ENCODE measurements around the gene EXOSC10. TPM values are rescaled to one million over a fixed set of nuclear protein-coding genes. Genes with fewer than 3 reads are reported as not detected.
A peak's percentile ranks its signal among the peaks of the same experiment; 100 is the strongest.
"Not testable (repeated sequence)": the region's sequence is repeated elsewhere in the genome, so short reads cannot be mapped to it uniquely, and the experiment has no call there.

Gene EXOSC10
- total RNA-seq, 4 donors from 2014 or later = 32.4 to 98.1 (median 59.9) TPM

- H3K4me3 ChIP-seq = no peak overlapping the region
- TF ChIP-seq CTCF (IDR thresholded peaks at IDR 0.05) (no peak), POLR2A (IDR thresholded peaks at IDR 0.05) (no peak)
- H3K27ac ChIP-seq = no peak overlapping the region
- no peak for DNase-seq
- H3K36me3 ChIP-seq = no peaks in the 10 kb centered on the region
- no peaks in the 10 kb centered on the region for H3K27me3 ChIP-seq
- H3K9me3 ChIP-seq = no peaks in the 10 kb centered on the region
- no peaks in the 10 kb centered on the region for H3K4me1 ChIP-seq
- intact Hi-C loops (cut with DNase I; ENCODE audit: low total_unique reads) = no loop called here
These were observed 9.5 kb upstream of the EXOSC10 start for GRCh38 chr1:11109047-11109760.

- no peak overlapping the region for H3K4me3 ChIP-seq
- H3K36me3 ChIP-seq = no peaks in the 10 kb centered on the region
- no peaks in the 10 kb centered on the region for H3K27me3 ChIP-seq
- TF ChIP-seq CTCF (IDR thresholded peaks at IDR 0.05) = no peak
- TF ChIP-seq POLR2A (IDR thresholded peaks at IDR 0.05) = no peak
- H3K9me3 ChIP-seq = no peaks in the 10 kb centered on the region
- DNase-seq = no peak
- H3K27ac ChIP-seq = no peak overlapping the region
- H3K4me1 ChIP-seq = no peaks in the 10 kb centered on the region
- intact Hi-C loops (cut with DNase I; ENCODE audit: low total_unique reads) = no loop called here
These were observed 7.9 kb upstream of the EXOSC10 start for GRCh38 chr1:11107599-11107998.

- DNase-seq = no peak
- H3K36me3 ChIP-seq = no peaks in the 10 kb centered on the region
- no peaks in the 10 kb centered on the region for H3K4me1 ChIP-seq
- H3K27ac ChIP-seq = no peak overlapping the region
- no peak overlapping the region for H3K4me3 ChIP-seq
- H3K27me3 ChIP-seq = no peaks in the 10 kb centered on the region
- TF ChIP-seq POLR2A (IDR thresholded peaks at IDR 0.05) (no peak), CTCF (IDR thresholded peaks at IDR 0.05) (no peak)
- H3K9me3 ChIP-seq = no peaks in the 10 kb centered on the region
- intact Hi-C loops (cut with DNase I; ENCODE audit: low total_unique reads) = no loop called here
These were observed 5.9 kb upstream of the EXOSC10 start for GRCh38 chr1:11105586-11105985.

- peaks cover 0 to 4% of the 10 kb centered on the region in 2 donors for H3K4me1 ChIP-seq
- no peaks in the 10 kb centered on the region for H3K27me3 ChIP-seq
- H3K9me3 ChIP-seq = no peaks in the 10 kb centered on the region
- no peak for DNase-seq
- intact Hi-C loops (cut with DNase I; ENCODE audit: low total_unique reads) = no loop called here
- TF ChIP-seq POLR2A (IDR thresholded peaks at IDR 0.05) (no peak), CTCF (IDR thresholded peaks at IDR 0.05) (no peak)
- H3K36me3 ChIP-seq = no peaks in the 10 kb centered on the region
- no peak overlapping the region for H3K4me3 ChIP-seq
- no peak overlapping the region for H3K27ac ChIP-seq
These were observed 1.7 kb upstream of the EXOSC10 start for GRCh38 chr1:11101347-11101746.

- H3K36me3 ChIP-seq; H3K9me3 ChIP-seq; DNase-seq; H3K4me3 ChIP-seq; H3K27ac ChIP-seq; H3K4me1 ChIP-seq; H3K27me3 ChIP-seq; intact Hi-C loops (cut with DNase I; ENCODE audit: low total_unique reads): not testable (repeated sequence)
These were observed 1.1 kb upstream of the EXOSC10 start for GRCh38 chr1:11100806-11101205.

- Histone ChIP-seq H3K27ac (peak overlapping the region; percentile 71 to 72), H3K27me3 (no peaks in the 10 kb centered on the region), H3K4me1 (peaks cover 0 to 4% of the 10 kb centered on the region in 2 donors), H3K9me3 (no peaks in the 10 kb centered on the region), H3K4me3 (peak overlapping the region; percentile 86 to 88), H3K36me3 (no peaks in the 10 kb centered on the region)
- intact Hi-C loops (cut with DNase I; ENCODE audit: low total_unique reads) = no loop called here
- DNase-seq = peak in 1 of 2 donors; percentile 17
- no peak for TF ChIP-seq CTCF (IDR thresholded peaks at IDR 0.05)
- TF ChIP-seq POLR2A (IDR thresholded peaks at IDR 0.05) = no peak
These were observed 452 bp upstream of the EXOSC10 start for GRCh38 chr1:11100149-11100493.

Measured in uterus (tissue), 4 donors.